IMR-90 (cell line): ENCODE results near the gene KIAA1614. TPM values are rescaled to one million over a fixed set of nuclear protein-coding genes. Genes with fewer than 3 reads are reported as not detected.

Source experiments
- ATAC-seq: fragments of 200-7000 bp; cut with Tn5 transposase; 2 replicates; pipeline ENCODE4 v1.9.1; 2020; ENCODE audit warnings: low read depth, mild to moderate bottlenecking, moderate library complexity
- BruUV-seq: library from RNA; stranded (reverse); fragments of 400-500 nt; replicated peaks from 2 replicates; lab custom pipeline; 2021; lab: Mats Ljungman, UMichigan
- CTCF ChIA-PET: fragments of 300-600 bp; formaldehyde crosslinking; extraction: SDS; loops from one replicate; lab custom pipeline; 2021; ENCODE audit warnings: antibody characterized with exemption; lab: Yijun Ruan, JAX
- POLR2A ChIA-PET: fragments of 300-600 bp; sonication (Branson Sonifier 250); formaldehyde crosslinking; loops from one replicate; lab custom pipeline; 2022; ENCODE audit warnings: antibody characterized with exemption; ENCODE audit not compliant: unreplicated experiment; lab: Charles Lee
- DNase-seq: peaks from one replicate; pipeline ENCODE4 v3.0.0; 2013
- H2AFZ ChIP-seq: replicated peaks from 2 replicates; pipeline ENCODE3; 2013; ENCODE audit warnings: low read length, mild to moderate bottlenecking; ENCODE audit not compliant: poor library complexity
- H2AK5ac ChIP-seq: 2 replicates; pipeline ENCODE4 v1.6.1; 2013; ENCODE audit warnings: low read depth, low read length, inconsistent platforms
- H2AK9ac ChIP-seq: replicated peaks from 2 replicates; pipeline ENCODE3; 2013; ENCODE audit warnings: mild to moderate bottlenecking, low read depth, low read length, moderate library complexity; ENCODE audit not compliant: poor library complexity
- H2BK120ac ChIP-seq: 2 replicates; pipeline ENCODE4 v1.6.1; 2013; ENCODE audit warnings: low read depth, low read length, inconsistent platforms
- H2BK15ac ChIP-seq: 3 replicates; pipeline ENCODE4 v1.6.1; 2013; ENCODE audit warnings: low read depth, low read length, inconsistent platforms
- H2BK20ac ChIP-seq: 2 replicates; pipeline ENCODE4 v1.6.1; 2013; ENCODE audit warnings: low read depth, mild to moderate bottlenecking, inconsistent platforms, low read length, moderate library complexity
- H2BK5ac ChIP-seq: 2 replicates; pipeline ENCODE4 v1.6.1; 2013; ENCODE audit warnings: mild to moderate bottlenecking, low read depth, low read length, inconsistent platforms; ENCODE audit not compliant: poor library complexity, severe bottlenecking
- H3K14ac ChIP-seq: replicated peaks from 2 replicates; pipeline ENCODE4 v1.6.1; 2013; ENCODE audit warnings: low read depth, low read length, inconsistent platforms
- H3K18ac ChIP-seq: 2 replicates; pipeline ENCODE4 v1.6.1; 2013; ENCODE audit warnings: low read depth, low read length, control low read depth
- H3K23ac ChIP-seq: 2 replicates; pipeline ENCODE4 v1.6.1; 2013; ENCODE audit warnings: low read depth, low read length, inconsistent platforms
- H3K27ac ChIP-seq: 2 replicates; pipeline ENCODE4 v1.5.1; 2013; ENCODE audit warnings: mild to moderate bottlenecking, control low read depth, low read length; ENCODE audit not compliant: insufficient read depth
- H3K27me3 ChIP-seq: 2 replicates; pipeline ENCODE4 v1.6.1; 2013; ENCODE audit warnings: low read length; ENCODE audit not compliant: control insufficient read depth, insufficient read depth
- H3K36me3 ChIP-seq: 2 replicates; pipeline ENCODE4 v1.6.1; 2013; ENCODE audit warnings: low read length, mixed read lengths; ENCODE audit not compliant: control insufficient read depth, insufficient read depth
- H3K4ac ChIP-seq: 2 replicates; pipeline ENCODE4 v1.6.1; 2013; ENCODE audit warnings: low read depth, low read length, inconsistent platforms
- H3K4me1 ChIP-seq: 2 replicates; pipeline ENCODE4 v1.6.1; 2013; ENCODE audit warnings: low read length, mixed read lengths; ENCODE audit not compliant: control insufficient read depth, insufficient read depth
- H3K4me2 ChIP-seq: 2 replicates; pipeline ENCODE4 v1.6.1; 2013; ENCODE audit warnings: low read depth, mild to moderate bottlenecking, control low read depth, low read length, moderate library complexity
- H3K4me3 ChIP-seq: 2 replicates; pipeline ENCODE4 v1.5.1; 2013; ENCODE audit warnings: low read depth, mild to moderate bottlenecking, control low read depth, low read length, moderate library complexity; ENCODE audit not compliant: insufficient read depth
- H3K56ac ChIP-seq: 2 replicates; pipeline ENCODE4 v1.6.1; 2013; ENCODE audit warnings: low read length, inconsistent platforms; ENCODE audit not compliant: insufficient read depth; ENCODE audit errors: extremely low read depth
- H3K79me1 ChIP-seq, 2 experiments: 2 replicates each; pipeline ENCODE4 v1.6.1; 2013; ENCODE audit warnings: low read length in 2 of 2, inconsistent platforms in 1 of 2, low read depth in 1 of 2
- H3K9ac ChIP-seq: 2 replicates; pipeline ENCODE4 v1.6.1; 2013; ENCODE audit warnings: low read depth, low read length, control low read depth
- H3K9me1 ChIP-seq: 2 replicates; pipeline ENCODE4 v1.6.1; 2013; ENCODE audit warnings: low read length, inconsistent platforms; ENCODE audit not compliant: insufficient read depth
- H3K9me3 ChIP-seq: 2 replicates; pipeline ENCODE4 v1.6.1; 2013; ENCODE audit warnings: low read length; ENCODE audit not compliant: control insufficient read depth, insufficient read depth
- H4K20me1 ChIP-seq: 2 replicates; pipeline ENCODE4 v1.6.1; 2013; ENCODE audit warnings: low read length, inconsistent platforms; ENCODE audit not compliant: insufficient read depth
- H4K5ac ChIP-seq: 2 replicates; pipeline ENCODE4 v1.6.1; 2013; ENCODE audit warnings: mild to moderate bottlenecking, low read depth, low read length, control low read depth
- H4K8ac ChIP-seq, 2 experiments: 2 replicates each; pipeline ENCODE4 v1.6.1; 2013; ENCODE audit warnings: low read depth in 2 of 2, low read length in 2 of 2, control low read depth in 1 of 2, inconsistent platforms in 1 of 2
- H4K91ac ChIP-seq: 2 replicates; pipeline ENCODE4 v1.6.1; 2013; ENCODE audit warnings: low read depth, low read length, inconsistent platforms; ENCODE audit not compliant: insufficient read depth
- CEBPB ChIP-seq: IDR thresholded peaks from 2 replicates; pipeline ENCODE4 v1.6.1; 2012; ENCODE audit warnings: low read depth, low read length, improper control_type of control experiment
- FOS ChIP-seq: fragments of 150-350 bp; IDR thresholded peaks from 2 replicates; pipeline ENCODE4 v1.6.1; 2016; ENCODE audit warnings: low read depth, low read length
- MAFK ChIP-seq: IDR thresholded peaks from 2 replicates; pipeline ENCODE4 v1.6.1; 2012; ENCODE audit warnings: low read depth, low read length, improper control_type of control experiment
- MAZ ChIP-seq: IDR thresholded peaks from 2 replicates; pipeline ENCODE4 v1.6.1; 2012; ENCODE audit warnings: low read depth, mild to moderate bottlenecking, low read length, improper control_type of control experiment, moderate library complexity, borderline replicate concordance
- RCOR1 ChIP-seq: IDR thresholded peaks from 2 replicates; pipeline ENCODE4 v1.6.1; 2012; ENCODE audit warnings: mild to moderate bottlenecking, low read length, improper control_type of control experiment; ENCODE audit not compliant: insufficient replicate concordance
- WGBS, 2 experiments: methylation state at CpG; one replicate each; pipeline versions ENCODE4 v1.1.5 to v1.1.7; 2013; ENCODE audit warnings: missing lambda C conversion rate in 2 of 2; ENCODE audit not compliant: insufficient read length in 1 of 2; ENCODE audit errors: extremely low coverage in 2 of 2; 5-methylcytosine and 5-hydroxymethylcytosine counted together
- dilution Hi-C: fragments of 300-500 bp; cut with HindIII; formaldehyde crosslinking; loops from one replicate; pipeline ENCODE4 v1.14.3; 2018; ENCODE audit warnings: low sequenced_read_pairs; ENCODE audit not compliant: unreplicated experiment
- in situ Hi-C: fragments of 300-500 bp; cut with MboI; formaldehyde crosslinking; loops from 3 replicates; pipeline ENCODE4 v1.14.3; 2019; ENCODE audit warnings: low sequenced_read_pairs, inconsistent platforms, mixed read lengths
- intact Hi-C: fragments of 100-400 bp; cut with micrococcal nuclease; formaldehyde crosslinking; loops from 2 replicates; pipeline ENCODE4 v1.10.0; 2022
- polyA plus RNA-seq, 3 experiments: library from polyadenylated mRNA; depleted of rRNA; stranded (reverse); fragments of >200 nt; gene quantifications; 2 replicates each; pipeline ENCODE4 v1.2.3, GENCODE V29; 2012; ENCODE audit warnings: low replicate concordance in 1 of 3
- total RNA-seq: library from RNA; depleted of rRNA; stranded (reverse); fragments of >200 nt; gene quantifications from 2 replicates; pipeline ENCODE4 v1.2.3, GENCODE V29; 2012
- TF ChIP-seq, protein P1 (sequence below): fragments of 150-350 bp; IDR thresholded peaks from 2 replicates; pipeline ENCODE4 v1.6.1; 2016; ENCODE audit warnings: low read depth, mild to moderate bottlenecking, low read length, moderate library complexity, borderline replicate concordance

Gene KIAA1614
- total and polyA plus RNA-seq, 2 of the 4 experiments (the other 2 are of a cell fraction) = 1.8 to 3.5 TPM

DNA sequence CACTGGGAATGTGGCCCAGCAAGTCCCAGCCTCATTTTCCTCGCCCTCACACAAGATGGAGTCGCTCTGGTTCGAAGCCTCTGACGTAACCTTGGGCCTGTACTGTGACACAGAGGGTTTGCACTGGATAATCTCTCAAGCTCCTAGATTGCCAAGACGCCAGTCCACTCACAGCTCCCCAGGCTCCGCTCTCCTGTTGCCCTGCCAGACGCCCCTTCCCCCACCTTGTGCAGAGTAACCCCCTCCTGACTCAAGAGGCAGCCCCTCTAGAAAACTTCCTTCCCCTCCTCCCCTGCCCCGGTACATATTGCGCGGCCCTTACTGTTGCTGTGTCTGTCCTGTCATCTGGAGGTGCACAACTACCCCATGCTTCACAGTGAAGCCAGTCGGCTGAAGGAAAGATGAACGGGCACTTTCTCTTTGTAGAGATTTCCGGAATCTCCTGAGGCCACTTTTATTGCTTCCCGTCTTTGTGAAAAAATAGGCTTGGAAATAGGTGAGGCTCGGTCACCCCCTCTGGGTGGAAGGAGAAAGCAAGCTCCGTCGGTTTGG, 981 bp upstream of the KIAA1614 start:
- dilution Hi-C loops = no loop called here
- Histone ChIP-seq H2AK5ac (peak overlapping the region; percentile 83), H3K9me3 (no peaks in the 10 kb centered on the region), H2BK20ac (peak overlapping the region; percentile 28; the same call in 1 of the 2 replicates), H3K14ac (peak overlapping the region; percentile 59), H3K4me3 (peak overlapping the region; percentile 60), H3K27ac (peak overlapping the region; percentile 94), H2BK5ac (peak overlapping the region; percentile 84), H2BK120ac (peak overlapping the region; percentile 28; the same call in 1 of the 2 replicates), H2BK15ac (0 out of 3 replicates have a peak overlapping the region, but pooled peaks have one; percentile 4), H4K5ac (peak overlapping the region; percentile 91), H3K18ac (peak overlapping the region; percentile 55), H4K91ac (peak overlapping the region; percentile 82), H3K27me3 (no peaks in the 10 kb centered on the region), H3K23ac (peak overlapping the region; percentile 57), H4K20me1 (no peaks in the 10 kb centered on the region), H3K4me2 (peak overlapping the region; percentile 92), H3K4ac (peak overlapping the region; percentile 71), H3K36me3 (peaks cover 6% of the 10 kb centered on the region; the same call in 1 of the 2 replicates), H2AFZ (peak overlapping the region; percentile 93), H3K9me1 (peaks cover 9% of the 10 kb centered on the region; the same call in 1 of the 2 replicates), H3K56ac (0 out of 2 replicates have a peak overlapping the region, but pooled peaks have one; percentile 50), H3K9ac (peak overlapping the region; percentile 79), H4K8ac (peak overlapping the region; percentile 85 to 89), H3K79me1 (peaks cover 3 to 31% of the 10 kb centered on the region in 2 experiments; a peak in 3 of 4 replicates), H2AK9ac (peak overlapping the region; percentile 91), H3K4me1 (peaks cover 5% of the 10 kb centered on the region)
- TF ChIP-seq CEBPB (peak; percentile 15; the same call in 1 of the 2 replicates), MAFK (no peak), RCOR1 (no peak), FOS (no peak), MAZ (no peak)
- TF ChIP-seq, protein P1, sequence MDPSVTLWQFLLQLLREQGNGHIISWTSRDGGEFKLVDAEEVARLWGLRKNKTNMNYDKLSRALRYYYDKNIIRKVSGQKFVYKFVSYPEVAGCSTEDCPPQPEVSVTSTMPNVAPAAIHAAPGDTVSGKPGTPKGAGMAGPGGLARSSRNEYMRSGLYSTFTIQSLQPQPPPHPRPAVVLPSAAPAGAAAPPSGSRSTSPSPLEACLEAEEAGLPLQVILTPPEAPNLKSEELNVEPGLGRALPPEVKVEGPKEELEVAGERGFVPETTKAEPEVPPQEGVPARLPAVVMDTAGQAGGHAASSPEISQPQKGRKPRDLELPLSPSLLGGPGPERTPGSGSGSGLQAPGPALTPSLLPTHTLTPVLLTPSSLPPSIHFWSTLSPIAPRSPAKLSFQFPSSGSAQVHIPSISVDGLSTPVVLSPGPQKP = no peak
- POLR2A ChIA-PET = no interaction called here
- DNase-seq (peak; percentile 19), ATAC-seq (peak; percentile 5)
- 30% methylated on average over 7 of the region's 17 CpGs; no CpG with 5 or more reads in 1 of the 2 experiments for WGBS, 2 experiments
- no TSS peak for BruUV-seq
- intact Hi-C loops = loop anchor here (2.0 kb wide), 1 partner anchor 109 kb away; no protein-coding TSS in a partner anchor
- CTCF ChIA-PET = interaction anchor here (1.6 kb wide), 1 partner anchor 9 kb away, joined by 5 read pairs; no protein-coding TSS in a partner anchor
- in situ Hi-C loops = no loop called here
